Prostate gland (tissue), 2 donors: ENCODE measurements around the gene GPX4. TPM values are rescaled to one million over a fixed set of nuclear protein-coding genes. Genes with fewer than 3 reads are reported as not detected.

ENCODE experiments used
- DNase-seq: peaks from one replicate; pipeline ENCODE4 v3.0.0-alpha.2; 2019; ENCODE audit warnings: low spot score
- H3K27ac ChIP-seq, 2 donors: fragments of 200-600 bp; sonication (generic); 2 replicates each; pipeline ENCODE4 v1.5.1; 2017 to 2019
- H3K27me3 ChIP-seq: fragments of 200-600 bp; sonication (generic); replicated peaks from 2 replicates; pipeline ENCODE4 v1.5.1; 2019; ENCODE audit not compliant: insufficient read depth
- H3K36me3 ChIP-seq, 2 donors: fragments of 200-600 bp; sonication (generic); 1 replicate in 1 of 2; 2 replicates in 1 of 2; pipeline versions ENCODE4 v1.5.1 to v1.8.1; 2017 to 2019
- H3K4me1 ChIP-seq: fragments of 200-600 bp; sonication (generic); replicated peaks from 2 replicates; pipeline ENCODE4 v1.5.1; 2019
- H3K4me3 ChIP-seq, 2 donors: fragments of 200-600 bp; sonication (generic); 2 replicates each; pipeline ENCODE4 v1.5.1; 2017 to 2019
- H3K9me3 ChIP-seq: fragments of 200-600 bp; sonication (generic); 2 replicates; pipeline ENCODE4 v1.5.1; 2017
- POLR2A ChIP-seq: fragments of 450-650 bp; IDR thresholded peaks from one replicate; pipeline ENCODE4 v1.6.1; 2016; ENCODE audit warnings: antibody characterized with exemption, mild to moderate bottlenecking
- POLR2AphosphoS5 ChIP-seq: sonication (generic); formaldehyde crosslinking; IDR thresholded peaks from one replicate; pipeline ENCODE4 v1.6.1; 2017; ENCODE audit warnings: antibody characterized with exemption
- WGBS: methylation state at CpG from one replicate; pipeline ENCODE4 v1.1.5; 2018; 5-methylcytosine and 5-hydroxymethylcytosine counted together
- intact Hi-C: fragments of 100-400 bp; cut with DNase I; formaldehyde crosslinking; loops from one replicate; pipeline ENCODE4 v1.14.2; 2022
- total RNA-seq, 2 donors: library from RNA; depleted of rRNA; stranded (reverse); fragments of >200 nt; gene quantifications; one replicate each; pipeline ENCODE4 v1.1.0, GENCODE V29; 2016
- TF ChIP-seq, protein P1 (sequence below), 4 experiments: fragments of 200-600 bp in 2 of 4; fragments of 450-650 bp in 2 of 4; sonication (generic) in 2 of 4; IDR thresholded peaks; 1 replicate in 3 of 4; 2 replicates in 1 of 4; pipeline ENCODE4 v1.5.1; 2016 to 2019; ENCODE audit warnings: antibody characterized with exemption in 4 of 4, mild to moderate bottlenecking in 2 of 4, moderate library complexity in 2 of 4

Gene GPX4
- total RNA-seq, 2 donors from 2014 or later = 577 to 627 TPM

GRCh38 chr19:1097810-1098176 is 6.0 kb upstream of the GPX4 start:
- Histone ChIP-seq H3K9me3 (no peaks in the 10 kb centered on the region), H3K4me1 (peaks cover 7% of the 10 kb centered on the region), H3K27me3 (no peaks in the 10 kb centered on the region), H3K27ac (peak overlapping the region in 1 of 2 donors; percentile 55), H3K4me3 (no peak overlapping the region), H3K36me3 (no peaks in the 10 kb centered on the region)
- intact Hi-C loops = no loop called here
- TF ChIP-seq, protein P1, sequence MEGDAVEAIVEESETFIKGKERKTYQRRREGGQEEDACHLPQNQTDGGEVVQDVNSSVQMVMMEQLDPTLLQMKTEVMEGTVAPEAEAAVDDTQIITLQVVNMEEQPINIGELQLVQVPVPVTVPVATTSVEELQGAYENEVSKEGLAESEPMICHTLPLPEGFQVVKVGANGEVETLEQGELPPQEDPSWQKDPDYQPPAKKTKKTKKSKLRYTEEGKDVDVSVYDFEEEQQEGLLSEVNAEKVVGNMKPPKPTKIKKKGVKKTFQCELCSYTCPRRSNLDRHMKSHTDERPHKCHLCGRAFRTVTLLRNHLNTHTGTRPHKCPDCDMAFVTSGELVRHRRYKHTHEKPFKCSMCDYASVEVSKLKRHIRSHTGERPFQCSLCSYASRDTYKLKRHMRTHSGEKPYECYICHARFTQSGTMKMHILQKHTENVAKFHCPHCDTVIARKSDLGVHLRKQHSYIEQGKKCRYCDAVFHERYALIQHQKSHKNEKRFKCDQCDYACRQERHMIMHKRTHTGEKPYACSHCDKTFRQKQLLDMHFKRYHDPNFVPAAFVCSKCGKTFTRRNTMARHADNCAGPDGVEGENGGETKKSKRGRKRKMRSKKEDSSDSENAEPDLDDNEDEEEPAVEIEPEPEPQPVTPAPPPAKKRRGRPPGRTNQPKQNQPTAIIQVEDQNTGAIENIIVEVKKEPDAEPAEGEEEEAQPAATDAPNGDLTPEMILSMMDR (IDR thresholded peaks at IDR 0.05) = no peak
- TF ChIP-seq POLR2AphosphoS5 (no peak), POLR2A (no peak)
- 63% methylated on average over 7 of the region's 7 CpGs for WGBS
- no peak for DNase-seq

DNA sequence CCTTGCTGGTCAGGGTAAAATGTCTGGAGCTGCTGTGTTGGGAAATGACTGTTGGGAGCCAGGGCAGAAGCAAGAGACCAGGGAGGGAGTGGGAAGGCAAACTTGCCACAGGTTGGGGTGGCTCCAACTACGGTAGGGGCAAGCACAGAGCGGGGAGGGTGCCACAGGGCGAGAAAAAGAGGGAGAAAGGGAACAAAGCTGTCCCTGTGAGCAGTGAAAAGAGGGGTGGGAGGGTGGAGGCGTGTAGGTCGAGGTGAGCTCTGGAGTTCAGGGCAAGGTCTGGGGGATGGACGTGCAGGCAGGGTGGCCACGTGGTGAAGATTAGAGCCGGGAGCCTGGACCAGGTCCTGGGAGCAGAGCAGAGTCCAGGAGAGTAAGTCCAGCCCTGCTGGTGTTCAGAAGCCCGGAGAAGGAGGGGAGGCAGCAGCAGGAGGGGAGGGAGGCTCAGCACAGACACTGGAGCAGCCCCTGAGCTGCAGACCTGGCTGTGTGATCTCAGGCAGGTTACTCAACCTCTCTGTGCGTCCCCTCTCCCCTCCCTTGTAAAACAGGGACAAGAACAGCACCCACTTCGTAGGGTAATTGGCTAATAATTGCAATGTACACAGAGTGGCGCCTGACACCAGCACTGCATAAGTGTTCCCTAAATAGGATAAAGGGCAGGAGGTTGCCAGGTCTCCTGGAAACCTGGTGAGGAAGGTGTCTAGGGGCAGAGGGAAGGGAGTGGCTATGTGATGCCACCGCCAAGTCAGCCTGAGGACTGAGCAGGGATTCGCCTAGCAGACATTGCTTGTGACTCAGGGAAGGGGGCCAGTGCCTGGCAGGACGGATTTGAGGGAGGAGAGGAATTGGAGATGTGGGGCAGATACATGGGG is 5.4 kb upstream of the GPX4 start:
- no peaks in the 10 kb centered on the region for H3K36me3 ChIP-seq
- no peaks in the 10 kb centered on the region for H3K27me3 ChIP-seq
- intact Hi-C loops = no loop called here
- DNase-seq = no peak
- peak overlapping the region; percentile 37 to 55 for H3K27ac ChIP-seq
- peaks cover 7% of the 10 kb centered on the region for H3K4me1 ChIP-seq
- no peaks in the 10 kb centered on the region for H3K9me3 ChIP-seq
- WGBS = 58% methylated on average over 15 of the region's 15 CpGs
- TF ChIP-seq, protein P1 (IDR thresholded peaks at IDR 0.05) = no peak
- TF ChIP-seq POLR2A (no peak), POLR2AphosphoS5 (no peak)
- H3K4me3 ChIP-seq = no peak overlapping the region

DNA sequence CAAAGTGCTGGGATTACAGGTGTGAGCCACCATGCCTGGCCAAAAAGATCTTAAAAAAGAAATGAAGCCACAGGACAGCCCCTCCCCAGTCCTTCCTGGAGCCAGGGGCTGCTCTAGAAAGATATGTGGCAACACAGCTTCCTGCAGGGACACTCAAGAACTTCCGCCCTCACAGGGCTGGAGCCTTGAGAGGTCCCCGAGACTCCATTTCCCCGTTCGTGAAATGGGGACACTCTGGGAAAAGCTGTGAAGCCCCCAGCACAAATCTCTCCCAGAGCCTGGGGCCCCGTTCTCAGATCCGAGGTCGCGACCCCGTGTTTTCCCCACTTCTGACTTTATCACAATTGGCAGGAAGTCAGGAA is 2.5 kb upstream of the GPX4 start:
- 37% methylated on average over 9 of the region's 9 CpGs for WGBS
- no peaks in the 10 kb centered on the region for H3K36me3 ChIP-seq
- TF ChIP-seq POLR2A (no peak), POLR2AphosphoS5 (no peak)
- TF ChIP-seq, protein P1 (IDR thresholded peaks at IDR 0.05) = no peak
- no peak for DNase-seq
- no peak overlapping the region for H3K4me3 ChIP-seq
- peaks cover 12% of the 10 kb centered on the region for H3K4me1 ChIP-seq
- H3K27ac ChIP-seq = peak overlapping the region; percentile 81 to 99
- H3K9me3 ChIP-seq = no peaks in the 10 kb centered on the region
- H3K27me3 ChIP-seq = no peaks in the 10 kb centered on the region
- intact Hi-C loops = loop anchor here (2.0 kb wide), 1 partner anchor 73 kb away; no protein-coding TSS in a partner anchor

- H3K36me3 ChIP-seq = peaks cover 0 to 10% of the 10 kb centered on the region in 2 donors
- DNase-seq = peak; percentile 55
- peak; percentile 71 for TF ChIP-seq POLR2AphosphoS5
- no peak for TF ChIP-seq POLR2A
- TF ChIP-seq, protein P1 (IDR thresholded peaks at IDR 0.05) = no peak
- H3K9me3 ChIP-seq = no peaks in the 10 kb centered on the region
- WGBS = 54% methylated on average over 17 of the region's 17 CpGs
- H3K27ac ChIP-seq = peak overlapping the region; percentile 81 to 99
- H3K4me3 ChIP-seq = no peak overlapping the region
- intact Hi-C loops = no loop called here
- H3K27me3 ChIP-seq = no peaks in the 10 kb centered on the region
- H3K4me1 ChIP-seq = peaks cover 12% of the 10 kb centered on the region
Measured at GRCh38 chr19:1102407-1103131, 1.2 kb upstream of the GPX4 start.
